ENCODE data around the gene C1orf50.

DNA sequence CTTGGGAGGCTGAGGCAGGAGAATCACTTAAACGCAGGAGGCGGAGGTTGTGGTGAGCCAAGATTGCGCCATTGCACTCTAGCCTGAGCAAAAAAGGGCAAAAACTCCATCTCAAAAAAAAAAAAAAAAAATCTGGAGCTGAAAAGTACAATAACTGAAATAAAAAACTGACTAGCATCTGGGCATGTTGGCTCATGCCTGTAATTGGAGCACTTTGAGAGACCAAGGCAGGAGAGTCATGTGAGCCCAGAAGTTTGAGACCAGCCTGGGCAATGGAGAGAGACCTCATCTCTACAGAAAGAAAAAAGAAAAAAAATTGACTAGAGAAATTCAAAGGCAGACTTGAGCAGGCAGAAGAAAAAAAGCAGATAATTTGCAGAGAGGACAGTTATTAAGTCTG is 45.1 kb upstream of the C1orf50 start:
- TF ChIP-seq POLR2AphosphoS5 (IDR thresholded peaks at IDR 0.05; ENCODE audit: insufficient read depth in 1 of 2, low read depth in 1 of 2) (no peak), POLR2A (IDR thresholded peaks at IDR 0.05) (no peak)
- TF ChIP-seq, protein P1, sequence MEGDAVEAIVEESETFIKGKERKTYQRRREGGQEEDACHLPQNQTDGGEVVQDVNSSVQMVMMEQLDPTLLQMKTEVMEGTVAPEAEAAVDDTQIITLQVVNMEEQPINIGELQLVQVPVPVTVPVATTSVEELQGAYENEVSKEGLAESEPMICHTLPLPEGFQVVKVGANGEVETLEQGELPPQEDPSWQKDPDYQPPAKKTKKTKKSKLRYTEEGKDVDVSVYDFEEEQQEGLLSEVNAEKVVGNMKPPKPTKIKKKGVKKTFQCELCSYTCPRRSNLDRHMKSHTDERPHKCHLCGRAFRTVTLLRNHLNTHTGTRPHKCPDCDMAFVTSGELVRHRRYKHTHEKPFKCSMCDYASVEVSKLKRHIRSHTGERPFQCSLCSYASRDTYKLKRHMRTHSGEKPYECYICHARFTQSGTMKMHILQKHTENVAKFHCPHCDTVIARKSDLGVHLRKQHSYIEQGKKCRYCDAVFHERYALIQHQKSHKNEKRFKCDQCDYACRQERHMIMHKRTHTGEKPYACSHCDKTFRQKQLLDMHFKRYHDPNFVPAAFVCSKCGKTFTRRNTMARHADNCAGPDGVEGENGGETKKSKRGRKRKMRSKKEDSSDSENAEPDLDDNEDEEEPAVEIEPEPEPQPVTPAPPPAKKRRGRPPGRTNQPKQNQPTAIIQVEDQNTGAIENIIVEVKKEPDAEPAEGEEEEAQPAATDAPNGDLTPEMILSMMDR (IDR thresholded peaks at IDR 0.05): no peak

Data from vagina (tissue), 2 donors.